HG03097 (cell line): ENCODE data around the gene CFAP251.
"Not testable (repeated sequence)": the region's sequence is repeated elsewhere in the genome, so short reads cannot be mapped to it uniquely, and the experiment has no call there.

Source experiments
- ATAC-seq: cut with Tn5 transposase; IDR thresholded peaks from one replicate; pipeline ENCODE4 v1.9.1; 2021; ENCODE audit not compliant: unreplicated experiment, low FRiP score

CFAP251 gene

DNA sequence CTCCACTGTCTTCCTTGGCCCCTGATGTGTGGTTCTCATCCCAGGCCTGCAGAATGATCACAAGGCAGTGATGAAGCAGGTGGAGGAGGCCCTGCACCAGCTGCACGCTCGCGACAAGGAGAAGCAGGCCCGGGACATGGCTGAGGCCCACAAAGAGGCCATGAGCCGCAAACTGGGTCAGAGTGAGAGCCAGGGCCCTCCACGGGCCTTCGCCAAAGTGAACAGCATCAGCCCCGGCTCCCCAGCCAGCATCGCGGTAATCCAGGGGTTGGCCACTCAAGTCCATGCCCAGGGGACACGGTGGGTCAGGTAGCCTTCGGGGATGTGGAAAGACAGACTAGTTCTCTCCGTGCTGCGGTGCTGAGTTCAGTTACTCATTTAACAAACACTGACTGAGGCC lies 18.8 kb upstream of the CFAP251 start:
- no peak for ATAC-seq

GRCh38 chr12:121903202-121903601 lies 15.2 kb upstream of the CFAP251 start:
- ATAC-seq = no peak

- no peak for ATAC-seq
Measured at GRCh38 chr12:121905746-121906145, 12.6 kb upstream of the CFAP251 start.

DNA sequence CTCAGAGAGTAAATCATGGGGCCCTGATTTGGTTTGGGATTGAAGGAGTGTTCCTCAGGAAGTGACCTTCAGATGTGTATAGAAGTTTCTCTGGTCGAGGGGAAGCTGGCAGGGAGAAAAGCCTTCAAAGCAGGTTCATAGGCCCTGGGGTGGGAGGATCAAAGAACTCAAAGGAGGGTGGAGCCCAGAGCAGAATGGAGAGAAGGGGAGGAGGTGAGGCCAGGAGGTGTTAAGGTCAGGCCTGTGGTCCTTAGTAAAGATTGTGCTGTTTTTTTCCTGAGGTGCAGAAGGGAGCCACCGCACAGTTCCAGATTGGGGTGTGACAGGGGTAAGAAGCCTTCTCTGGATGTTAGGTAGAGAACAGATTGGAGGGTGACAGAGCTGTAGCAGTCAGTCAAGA lies 9.7 kb upstream of the CFAP251 start:
- no peak for ATAC-seq

DNA sequence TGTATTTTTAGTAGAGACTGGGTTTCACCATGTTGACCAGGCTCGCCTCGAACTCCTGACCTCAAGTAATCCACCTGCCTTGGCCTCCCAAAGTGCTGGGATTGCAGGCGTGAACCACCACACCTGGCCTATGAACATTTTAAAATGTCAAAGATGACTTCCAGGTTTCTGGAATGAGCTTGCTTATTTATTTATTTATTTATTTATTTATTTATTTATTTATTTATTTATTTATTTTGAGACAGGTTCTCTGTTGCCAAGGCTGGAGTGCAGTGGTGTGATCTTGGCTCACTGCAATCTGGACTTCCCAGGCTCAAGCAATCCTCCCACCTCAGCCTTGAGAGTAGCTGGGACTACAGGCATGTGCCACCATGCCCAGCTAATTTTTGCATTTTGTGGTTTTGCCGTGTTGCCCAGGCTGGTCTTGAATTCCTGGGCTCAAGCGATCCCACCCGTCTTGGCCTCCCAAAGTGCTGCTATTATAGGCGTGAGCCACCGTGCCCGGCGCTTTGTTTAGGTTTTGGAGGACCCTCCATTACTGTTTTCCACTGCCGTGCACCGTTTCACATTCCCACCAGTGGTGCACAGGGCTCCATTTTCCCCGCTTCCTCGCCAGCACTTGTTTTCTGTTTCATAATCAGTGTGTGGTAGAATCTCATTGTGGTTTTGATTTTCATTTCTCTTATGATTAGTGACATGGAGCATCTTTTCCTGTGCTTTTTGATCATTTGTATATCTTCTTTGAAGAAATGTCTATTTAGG lies 6.4 kb upstream of the CFAP251 start:
- no peak for ATAC-seq

GRCh38 chr12:121915841-121916321 lies 2.5 kb upstream of the CFAP251 start:
- ATAC-seq = no peak

- no peak for ATAC-seq
Measured at GRCh38 chr12:121916719-121917118, 1.7 kb upstream of the CFAP251 start.

- ATAC-seq = peak; percentile 23
Measured at GRCh38 chr12:121918679-121919038, 267 bp downstream of the CFAP251 start.

GRCh38 chr12:121921066-121921465 lies 2.7 kb downstream of the CFAP251 start:
- no peak for ATAC-seq

GRCh38 chr12:121925358-121925695 lies 6.9 kb downstream of the CFAP251 start:
- no peak for ATAC-seq

DNA sequence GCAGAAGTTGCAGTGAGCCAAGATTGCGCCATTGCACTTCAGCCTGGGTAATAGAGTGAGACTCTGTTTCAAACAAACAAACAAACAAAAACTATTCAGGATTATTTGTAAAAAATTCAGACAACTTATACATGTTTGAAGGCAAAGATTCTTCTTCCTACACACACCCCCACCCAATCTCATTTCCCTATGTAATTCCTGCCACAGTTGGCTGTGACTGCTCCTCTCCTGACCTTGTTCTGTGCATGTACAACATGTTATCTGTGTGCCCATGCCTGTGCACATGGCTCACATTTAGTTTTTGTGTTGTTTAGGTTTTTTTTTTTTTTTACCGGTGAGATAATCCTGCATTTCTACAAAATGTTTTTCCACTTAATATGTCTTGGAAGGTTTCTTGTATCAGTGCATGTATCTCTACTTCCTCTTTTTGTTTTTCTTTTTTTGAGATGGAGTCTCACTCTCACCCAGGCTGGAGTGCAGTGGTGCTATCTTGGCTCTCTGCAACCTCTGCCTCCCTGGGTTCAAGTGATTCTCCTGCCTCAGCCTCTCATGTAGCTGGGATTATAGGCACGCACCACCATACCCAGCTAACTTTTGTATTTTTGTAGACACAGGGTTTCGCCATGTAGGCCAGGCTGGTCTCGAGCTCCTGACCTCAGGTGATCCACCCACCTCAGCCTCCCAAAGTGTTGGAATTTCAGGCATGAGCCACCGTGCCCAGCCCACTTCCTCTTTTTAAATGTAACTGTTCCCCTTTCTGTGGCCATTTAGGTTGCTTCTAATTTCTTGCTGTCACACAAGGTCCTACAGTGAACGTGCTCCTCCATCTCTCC lies 8.7 kb downstream of the CFAP251 start:
- ATAC-seq = no peak

GRCh38 chr12:121927813-121928212 lies 9.4 kb downstream of the CFAP251 start:
- no peak for ATAC-seq

GRCh38 chr12:121929545-121929944 lies 11.2 kb downstream of the CFAP251 start:
- not testable (repeated sequence) for ATAC-seq

DNA sequence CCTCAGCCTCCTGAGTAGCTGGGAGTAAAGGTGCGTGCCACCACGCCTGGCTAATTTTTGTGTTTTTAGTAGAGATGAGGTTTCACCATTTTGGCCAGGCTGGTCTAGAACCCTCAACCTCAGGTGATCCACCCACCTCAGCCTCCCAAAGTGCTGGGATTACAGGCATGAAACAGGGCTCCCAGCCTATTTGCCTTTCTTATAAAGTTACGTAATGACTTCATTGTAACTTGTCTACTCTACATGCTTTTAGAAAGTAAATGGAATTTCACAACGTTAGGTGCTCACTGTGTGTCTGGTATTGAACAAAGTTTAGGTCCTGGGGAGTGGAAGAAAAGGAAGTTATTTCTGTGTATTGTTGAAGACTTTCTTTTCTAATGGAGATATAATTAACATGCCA lies 12.5 kb downstream of the CFAP251 start:
- ATAC-seq = no peak

DNA sequence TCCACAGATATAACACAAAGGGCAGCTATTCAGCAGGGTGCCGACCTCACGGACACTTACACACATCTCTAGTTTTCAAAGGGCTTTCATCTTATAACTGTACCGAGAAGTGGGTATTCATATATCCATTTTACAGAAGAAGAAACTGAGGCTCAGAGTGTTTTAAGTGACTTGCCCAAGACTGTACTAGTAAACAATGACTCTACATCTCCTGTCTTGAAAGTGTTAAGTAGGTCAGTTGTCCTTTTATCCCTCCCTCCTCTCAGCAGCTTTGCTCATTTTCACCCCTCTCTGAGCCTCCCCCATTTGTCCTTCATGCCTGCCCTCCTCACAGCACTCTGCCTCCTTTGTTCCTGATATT lies 13.8 kb downstream of the CFAP251 start:
- no peak for ATAC-seq

DNA sequence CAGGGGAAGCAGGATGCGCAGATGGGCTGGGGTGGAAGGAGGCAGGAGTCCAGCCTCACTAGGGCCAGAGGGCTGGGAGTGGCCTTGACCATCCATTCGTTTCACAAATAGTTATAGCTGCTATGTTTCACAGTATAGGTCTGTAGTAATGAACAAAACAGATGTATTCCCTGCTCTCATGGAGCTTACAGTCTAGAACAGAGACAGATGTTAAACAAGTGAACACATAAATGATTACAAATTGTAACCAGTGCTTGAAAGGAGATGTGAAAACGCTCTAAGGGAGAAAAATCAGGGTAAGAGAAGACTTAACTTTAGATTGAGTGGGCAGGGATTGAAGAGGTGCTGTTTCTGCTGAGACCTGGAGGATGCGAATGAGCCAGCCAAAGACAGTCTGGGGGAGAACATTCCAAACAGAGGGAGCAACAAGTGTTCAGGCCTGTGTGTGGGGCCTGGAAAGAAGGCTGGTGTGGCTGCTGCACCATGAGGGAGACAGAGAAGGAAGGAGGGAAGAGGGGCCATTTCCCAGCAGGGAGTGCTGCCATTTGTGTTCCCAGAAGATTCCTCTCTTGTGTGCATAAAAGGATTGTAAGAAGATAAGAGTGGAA lies 14.6 kb downstream of the CFAP251 start:
- no peak for ATAC-seq

- no peak for ATAC-seq
Measured at GRCh38 chr12:121933522-121934308, 15.3 kb downstream of the CFAP251 start.

- no peak for ATAC-seq
Measured at GRCh38 chr12:121934309-121934664, 15.9 kb downstream of the CFAP251 start.

- no peak for ATAC-seq
Measured at GRCh38 chr12:121937654-121938053, 19.3 kb downstream of the CFAP251 start.

- no peak for ATAC-seq
Measured at GRCh38 chr12:121939186-121939585, 20.8 kb downstream of the CFAP251 start.
